ENCODE measurements around the gene STBD1. TPM values are rescaled to one million over a fixed set of nuclear protein-coding genes. Genes with fewer than 3 reads are reported as not detected.

Gene STBD1
- under 1 TPM in 1 of 2 experiments, not detected in 1; 0.26 TPM for total RNA-seq
- polyA plus RNA-seq = 1.8 TPM

- Mint-ChIP-seq H3K4me3 (peak within 1 kb of the TSS; percentile 77 to 91 (median 84)), H3K27me3 (peaks cover 2 to 9% of the 10 kb centered on the region in 2 donors)
- H3K27ac ChIP-seq (ENCODE audit: low read depth, low read length) = peak within 1 kb of the TSS; percentile 28
Measured at GRCh38 chr4:76305971-76306881, at the start of gene STBD1. STBD1 (plus strand) TSS chr4:76306733; CDS start chr4:76306770, 37 bp downstream.

GRCh38 chr4:76256968-76257367 lies 49.6 kb upstream of the STBD1 start:
- H3K4me3 Mint-ChIP-seq = no peak overlapping the region
- H3K36me3 Mint-ChIP-seq = no peaks in the 10 kb centered on the region
- CTCF ChIA-PET = no interaction called here

More at GRCh38 chr4:76305971-76306881, at the start of gene STBD1:
- Mint-ChIP-seq H3K27ac (peak within 1 kb of the TSS; percentile 15 to 83 (median 42)), H3K36me3 (peaks cover 0 to 7% (median 0%) of the 10 kb centered on the region in 3 donors), H3K9me3 (no peaks in the 10 kb centered on the region), H3K4me1 (peaks cover 27 to 50% (median 37%) of the 10 kb centered on the region in 3 donors)
- ChIA-PET CTCF (interaction anchor here (0.6 to 3.2 kb wide), 5 partner anchors 9 to 656 kb away, joined by 3 to 12 read pairs (median 5); no protein-coding TSS in a partner anchor), POLR2A (no interaction called here)
- Histone ChIP-seq H3K4me3 (ENCODE audit: low read length) (peak within 1 kb of the TSS; percentile 51), H3K4me1 (ENCODE audit: insufficient read depth, low read length) (peaks cover 21% of the 10 kb centered on the region), H3K27me3 (ENCODE audit: insufficient read depth, low read length, poor library complexity, severe bottlenecking) (no peaks in the 10 kb centered on the region), H3K9me3 (ENCODE audit: low read length) (no peaks in the 10 kb centered on the region), H3K36me3 (ENCODE audit: insufficient read depth, low read length) (no peaks in the 10 kb centered on the region)
- peak in 3 of 5 donors; percentile 12 to 31 (median 30) for DNase-seq

GRCh38 chr4:76257824-76258223 lies 48.7 kb upstream of the STBD1 start:
- Mint-ChIP-seq H3K36me3 (no peaks in the 10 kb centered on the region), H3K4me1 (no peaks in the 10 kb centered on the region), H3K27me3 (peaks cover 7 to 61% of the 10 kb centered on the region in 2 donors), H3K27ac (no peak overlapping the region), H3K4me3 (no peak overlapping the region), H3K9me3 (no peaks in the 10 kb centered on the region)
- Histone ChIP-seq H3K4me3 (ENCODE audit: low read length) (no peak overlapping the region), H3K9me3 (ENCODE audit: low read length) (no peaks in the 10 kb centered on the region), H3K36me3 (ENCODE audit: insufficient read depth, low read length) (no peaks in the 10 kb centered on the region), H3K27me3 (ENCODE audit: insufficient read depth, low read length, poor library complexity, severe bottlenecking) (no peaks in the 10 kb centered on the region), H3K27ac (ENCODE audit: low read depth, low read length) (no peak overlapping the region), H3K4me1 (ENCODE audit: insufficient read depth, low read length) (no peaks in the 10 kb centered on the region)
- CTCF ChIA-PET = no interaction called here
- POLR2A ChIA-PET = no interaction called here
- DNase-seq = no peak

More at GRCh38 chr4:76256968-76257367, 49.6 kb upstream of the STBD1 start:
- no peaks in the 10 kb centered on the region for H3K4me1 ChIP-seq (ENCODE audit: insufficient read depth, low read length)
- POLR2A ChIA-PET = no interaction called here
- H3K27me3 ChIP-seq (ENCODE audit: insufficient read depth, low read length, poor library complexity, severe bottlenecking) = peaks cover 7% of the 10 kb centered on the region
- Mint-ChIP-seq H3K27ac (no peak overlapping the region), H3K9me3 (no peaks in the 10 kb centered on the region), H3K4me1 (no peaks in the 10 kb centered on the region), H3K27me3 (peaks cover 10 to 69% of the 10 kb centered on the region in 2 donors)
- H3K36me3 ChIP-seq (ENCODE audit: insufficient read depth, low read length) = no peaks in the 10 kb centered on the region
- H3K27ac ChIP-seq (ENCODE audit: low read depth, low read length) = no peak overlapping the region
- no peak overlapping the region for H3K4me3 ChIP-seq (ENCODE audit: low read length)
- H3K9me3 ChIP-seq (ENCODE audit: low read length) = no peaks in the 10 kb centered on the region
- no peak for DNase-seq

GRCh38 chr4:76260571-76260970 lies 46.0 kb upstream of the STBD1 start:
- no peaks in the 10 kb centered on the region for H3K9me3 ChIP-seq (ENCODE audit: low read length)
- ChIA-PET CTCF (no interaction called here), POLR2A (interaction anchor here (0.6 kb wide), 1 partner anchor 30 kb away, joined by 3 read pairs; no protein-coding TSS in a partner anchor)
- DNase-seq = no peak
- no peak overlapping the region for H3K27ac ChIP-seq (ENCODE audit: low read depth, low read length)
- no peaks in the 10 kb centered on the region for H3K4me1 ChIP-seq (ENCODE audit: insufficient read depth, low read length)
- H3K27ac Mint-ChIP-seq = no peak overlapping the region
- peaks cover 0 to 43% of the 10 kb centered on the region in 2 donors for H3K27me3 Mint-ChIP-seq
- no peak overlapping the region for H3K4me3 ChIP-seq (ENCODE audit: low read length)
- H3K4me1 Mint-ChIP-seq = no peaks in the 10 kb centered on the region
- H3K36me3 ChIP-seq (ENCODE audit: insufficient read depth, low read length) = no peaks in the 10 kb centered on the region
- no peaks in the 10 kb centered on the region for H3K9me3 Mint-ChIP-seq
- H3K36me3 Mint-ChIP-seq = no peaks in the 10 kb centered on the region
- no peak overlapping the region for H3K4me3 Mint-ChIP-seq
- H3K27me3 ChIP-seq (ENCODE audit: insufficient read depth, low read length, poor library complexity, severe bottlenecking) = no peaks in the 10 kb centered on the region

GRCh38 chr4:76265631-76266218 lies 40.8 kb upstream of the STBD1 start:
- peaks cover 0 to 13% of the 10 kb centered on the region in 2 donors for H3K27me3 Mint-ChIP-seq
- no peak overlapping the region for H3K27ac Mint-ChIP-seq
- no peaks in the 10 kb centered on the region for H3K9me3 Mint-ChIP-seq
- Histone ChIP-seq H3K27ac (ENCODE audit: low read depth, low read length) (no peak overlapping the region), H3K36me3 (ENCODE audit: insufficient read depth, low read length) (no peaks in the 10 kb centered on the region), H3K9me3 (ENCODE audit: low read length) (no peaks in the 10 kb centered on the region), H3K4me1 (ENCODE audit: insufficient read depth, low read length) (no peaks in the 10 kb centered on the region), H3K27me3 (ENCODE audit: insufficient read depth, low read length, poor library complexity, severe bottlenecking) (no peaks in the 10 kb centered on the region), H3K4me3 (ENCODE audit: low read length) (no peak overlapping the region)
- H3K4me1 Mint-ChIP-seq = no peaks in the 10 kb centered on the region
- ChIA-PET POLR2A (no interaction called here), CTCF (no interaction called here)
- no peak for DNase-seq
- H3K4me3 Mint-ChIP-seq = no peak overlapping the region
- H3K36me3 Mint-ChIP-seq = no peaks in the 10 kb centered on the region

GRCh38 chr4:76266627-76267026 lies 39.9 kb upstream of the STBD1 start:
- Histone ChIP-seq H3K4me1 (ENCODE audit: insufficient read depth, low read length) (no peaks in the 10 kb centered on the region), H3K9me3 (ENCODE audit: low read length) (no peaks in the 10 kb centered on the region), H3K27me3 (ENCODE audit: insufficient read depth, low read length, poor library complexity, severe bottlenecking) (no peaks in the 10 kb centered on the region), H3K4me3 (ENCODE audit: low read length) (no peak overlapping the region), H3K36me3 (ENCODE audit: insufficient read depth, low read length) (no peaks in the 10 kb centered on the region), H3K27ac (ENCODE audit: low read depth, low read length) (no peak overlapping the region)
- H3K4me1 Mint-ChIP-seq = no peaks in the 10 kb centered on the region
- no peak overlapping the region for H3K4me3 Mint-ChIP-seq
- H3K9me3 Mint-ChIP-seq = no peaks in the 10 kb centered on the region
- ChIA-PET POLR2A (no interaction called here), CTCF (no interaction called here)
- no peak overlapping the region for H3K27ac Mint-ChIP-seq
- DNase-seq = no peak
- H3K36me3 Mint-ChIP-seq = no peaks in the 10 kb centered on the region
- peaks cover 0 to 6% of the 10 kb centered on the region in 2 donors for H3K27me3 Mint-ChIP-seq

- H3K27ac ChIP-seq (ENCODE audit: low read depth, low read length) = no peak overlapping the region
- no peaks in the 10 kb centered on the region for H3K4me1 ChIP-seq (ENCODE audit: insufficient read depth, low read length)
- Mint-ChIP-seq H3K36me3 (no peaks in the 10 kb centered on the region), H3K4me1 (no peaks in the 10 kb centered on the region), H3K9me3 (no peaks in the 10 kb centered on the region), H3K4me3 (no peak overlapping the region), H3K27ac (no peak overlapping the region), H3K27me3 (peaks cover 0 to 12% of the 10 kb centered on the region in 2 donors)
- CTCF ChIA-PET = no interaction called here
- H3K9me3 ChIP-seq (ENCODE audit: low read length) = no peaks in the 10 kb centered on the region
- H3K4me3 ChIP-seq (ENCODE audit: low read length) = no peak overlapping the region
- POLR2A ChIA-PET = no interaction called here
- no peaks in the 10 kb centered on the region for H3K27me3 ChIP-seq (ENCODE audit: insufficient read depth, low read length, poor library complexity, severe bottlenecking)
- no peaks in the 10 kb centered on the region for H3K36me3 ChIP-seq (ENCODE audit: insufficient read depth, low read length)
- DNase-seq = no peak
Measured at GRCh38 chr4:76267811-76268210, 38.7 kb upstream of the STBD1 start.

All from CD8-positive, alpha-beta memory T cell (primary cell).